GM12864 (cell line): ENCODE results near the gene LCOR.
"Not testable (repeated sequence)": the region's sequence is repeated elsewhere in the genome, so short reads cannot be mapped to it uniquely, and the experiment has no call there.

ENCODE experiments used
- DNase-seq: peaks from one replicate; pipeline ENCODE4 v3.0.0-alpha.2; 2011; ENCODE audit warnings: low read depth
- H3K4me3 ChIP-seq: 2 replicates; pipeline ENCODE4 v1.5.1; 2011; ENCODE audit warnings: mild to moderate bottlenecking, low read depth, low read length, control low read depth
- CTCF ChIP-seq: IDR thresholded peaks from 2 replicates; pipeline ENCODE4 v1.5.1; 2011; ENCODE audit warnings: low read depth, mild to moderate bottlenecking, moderate library complexity, low read length, control low read depth, inconsistent platforms; ENCODE audit errors: missing control alignments

LCOR gene

DNA sequence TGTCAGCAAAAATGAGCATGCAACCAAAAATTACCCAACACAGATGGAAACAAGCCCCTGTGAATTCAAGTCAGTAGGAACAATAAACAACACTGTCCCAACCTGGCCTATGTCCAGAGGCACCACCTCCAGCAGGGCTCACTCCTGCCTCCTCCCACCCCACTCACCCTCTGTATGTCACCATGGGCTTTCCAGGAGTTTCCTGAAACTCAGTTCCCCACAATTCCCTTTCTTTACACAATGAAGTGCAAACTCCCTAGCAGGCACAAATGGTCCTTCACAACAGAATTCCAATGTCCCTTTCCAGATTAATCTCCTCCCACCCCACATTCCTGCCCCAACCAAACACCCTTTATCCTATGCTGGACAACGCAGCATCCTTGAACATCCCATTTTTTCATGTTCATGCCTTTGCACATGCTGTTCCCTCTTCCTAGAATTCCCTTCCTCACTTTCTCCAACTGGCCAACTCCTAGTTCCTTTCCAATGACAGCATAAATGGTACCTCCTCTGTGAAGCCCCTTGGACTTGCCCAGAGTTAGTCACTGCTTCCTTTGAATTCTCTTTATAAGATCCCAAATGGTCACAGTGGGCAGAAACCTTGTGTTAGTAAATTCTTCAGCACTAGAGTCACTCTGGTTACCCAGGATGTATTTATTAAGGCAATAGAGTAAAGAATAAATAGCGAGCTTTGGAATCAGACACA lies 196.2 kb downstream of the LCOR start:
- no peak for TF ChIP-seq CTCF
- DNase-seq, result no peak
- H3K4me3 ChIP-seq, result no peak overlapping the region

DNA sequence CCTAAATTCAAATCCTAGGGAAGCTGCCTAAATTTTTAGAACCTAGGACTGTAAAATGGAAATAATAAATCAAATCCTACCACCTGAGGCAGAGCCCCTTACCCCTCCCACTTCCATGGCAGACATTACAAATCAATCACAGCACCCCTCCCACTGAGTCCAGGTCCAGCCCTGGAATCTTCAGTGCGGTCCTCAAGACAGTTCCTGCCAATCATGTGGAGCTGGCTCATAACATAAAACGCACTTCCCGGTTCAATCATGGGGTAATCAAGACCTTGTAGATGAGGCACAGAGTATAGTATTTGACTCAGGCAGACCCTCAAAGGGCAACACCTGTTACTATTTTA lies 196.7 kb downstream of the LCOR start:
- H3K4me3 ChIP-seq, result no peak overlapping the region
- no peak for DNase-seq
- TF ChIP-seq CTCF, result no peak

GRCh38 chr10:97029271-97029670 lies 197.2 kb downstream of the LCOR start:
- TF ChIP-seq CTCF, result no peak
- no peak for DNase-seq

DNA sequence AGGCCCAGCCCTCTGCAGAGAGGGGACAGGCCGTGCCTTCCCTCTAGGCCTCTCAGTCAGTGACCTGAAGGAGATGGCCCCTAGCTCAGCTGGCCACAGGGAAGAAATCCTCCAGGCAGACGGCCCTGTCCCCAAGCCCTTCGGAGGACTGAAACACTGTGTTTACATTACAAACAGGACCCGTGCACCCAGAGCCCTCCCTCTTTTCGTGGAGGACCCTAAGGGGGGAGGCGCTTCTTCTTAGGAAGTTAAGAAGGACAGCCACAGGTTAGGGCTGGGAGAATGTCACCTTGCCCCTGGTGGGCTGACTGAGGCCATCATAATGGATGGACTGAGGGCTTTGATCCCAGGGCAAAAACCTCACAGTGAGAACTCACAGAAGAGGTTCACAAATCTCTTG lies 198.8 kb downstream of the LCOR start:
- H3K4me3 ChIP-seq, result no peak overlapping the region
- no peak for DNase-seq
- TF ChIP-seq CTCF, result no peak

More at GRCh38 chr10:97029271-97029670, 197.2 kb downstream of the LCOR start:
- H3K4me3 ChIP-seq, result no peak overlapping the region

- no peak overlapping the region for H3K4me3 ChIP-seq
- no peak for DNase-seq
- no peak for TF ChIP-seq CTCF
These were observed 199.4 kb downstream of the LCOR start for GRCh38 chr10:97031459-97031858.

DNA sequence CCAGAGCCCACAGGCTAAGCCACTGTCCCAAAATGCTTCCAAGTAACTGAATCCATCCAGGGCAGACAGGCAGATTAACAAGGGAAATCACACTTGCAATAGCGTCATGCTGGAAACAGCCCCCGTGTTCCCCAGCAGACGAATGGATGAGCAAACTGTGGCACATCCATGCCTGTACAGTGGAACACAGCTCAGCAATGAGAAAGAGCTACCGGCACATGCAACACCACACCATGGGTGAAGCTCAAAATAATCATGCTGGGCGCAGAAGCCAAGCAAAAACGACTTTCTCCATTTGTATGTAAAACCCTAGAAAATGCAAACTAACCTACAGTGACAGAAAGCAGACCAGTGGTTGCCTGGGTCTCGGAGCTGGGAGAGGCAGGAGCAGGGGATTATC lies 200.5 kb downstream of the LCOR start:
- no peak overlapping the region for H3K4me3 ChIP-seq
- TF ChIP-seq CTCF, result no peak
- no peak for DNase-seq

GRCh38 chr10:97033841-97034240 lies 201.7 kb downstream of the LCOR start:
- DNase-seq, result not testable (repeated sequence)

GRCh38 chr10:97034301-97034700 lies 202.2 kb downstream of the LCOR start:
- no peak overlapping the region for H3K4me3 ChIP-seq
- DNase-seq, result no peak
- no peak for TF ChIP-seq CTCF

More at GRCh38 chr10:97033841-97034240, 201.7 kb downstream of the LCOR start:
- H3K4me3 ChIP-seq, result not testable (repeated sequence)
